ENCODE measurements around the gene DRC3. TPM values are rescaled to one million over a fixed set of nuclear protein-coding genes. Genes with fewer than 3 reads are reported as not detected.
A peak's percentile ranks its signal among the peaks of the same experiment; 100 is the strongest.

Gene DRC3
- total RNA-seq, 1 experiment from 2014 or later: 1.6 TPM

DNA sequence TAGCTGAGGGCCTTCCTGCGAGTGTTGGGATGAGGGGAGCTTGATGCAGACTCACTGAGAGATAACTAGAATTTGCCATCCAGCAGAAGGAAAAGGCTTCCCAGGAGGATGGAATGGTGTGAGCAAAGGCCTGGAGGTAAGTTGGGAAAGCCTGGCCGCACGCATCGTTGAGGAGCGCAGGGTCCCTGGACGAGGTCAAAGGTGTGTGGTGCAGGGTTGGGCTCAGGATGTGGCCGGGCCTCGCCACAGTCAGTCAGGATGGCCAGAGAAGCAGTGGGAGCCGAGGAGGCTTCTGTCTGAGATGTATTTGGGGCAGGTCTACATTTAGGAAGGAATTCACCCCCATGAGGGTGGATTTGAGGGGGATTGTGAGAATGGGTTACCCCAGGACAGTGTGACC, 16.4 kb downstream of the DRC3 start:
- TF ChIP-seq, protein P1, sequence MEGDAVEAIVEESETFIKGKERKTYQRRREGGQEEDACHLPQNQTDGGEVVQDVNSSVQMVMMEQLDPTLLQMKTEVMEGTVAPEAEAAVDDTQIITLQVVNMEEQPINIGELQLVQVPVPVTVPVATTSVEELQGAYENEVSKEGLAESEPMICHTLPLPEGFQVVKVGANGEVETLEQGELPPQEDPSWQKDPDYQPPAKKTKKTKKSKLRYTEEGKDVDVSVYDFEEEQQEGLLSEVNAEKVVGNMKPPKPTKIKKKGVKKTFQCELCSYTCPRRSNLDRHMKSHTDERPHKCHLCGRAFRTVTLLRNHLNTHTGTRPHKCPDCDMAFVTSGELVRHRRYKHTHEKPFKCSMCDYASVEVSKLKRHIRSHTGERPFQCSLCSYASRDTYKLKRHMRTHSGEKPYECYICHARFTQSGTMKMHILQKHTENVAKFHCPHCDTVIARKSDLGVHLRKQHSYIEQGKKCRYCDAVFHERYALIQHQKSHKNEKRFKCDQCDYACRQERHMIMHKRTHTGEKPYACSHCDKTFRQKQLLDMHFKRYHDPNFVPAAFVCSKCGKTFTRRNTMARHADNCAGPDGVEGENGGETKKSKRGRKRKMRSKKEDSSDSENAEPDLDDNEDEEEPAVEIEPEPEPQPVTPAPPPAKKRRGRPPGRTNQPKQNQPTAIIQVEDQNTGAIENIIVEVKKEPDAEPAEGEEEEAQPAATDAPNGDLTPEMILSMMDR (IDR thresholded peaks at IDR 0.05; ENCODE audit: insufficient read depth in 1 of 2, low read depth in 1 of 2, low read length in 1 of 2, severe bottlenecking in 1 of 2, unreplicated experiment in 1 of 2): no peak
- intact Hi-C loops (cut with micrococcal nuclease; ENCODE audit: unreplicated experiment): loop anchor here (5.0 kb wide), 1 partner anchor 43 kb away; no protein-coding TSS in a partner anchor
- Histone ChIP-seq H3K9me3 (no peaks in the 10 kb centered on the region), H3K36me3 (ENCODE audit: control insufficient read depth, insufficient read depth, low read length) (no peaks in the 10 kb centered on the region), H3K4me1 (peaks cover 8% of the 10 kb centered on the region; the same call in 1 of the 2 replicates), H3K4me3 (ENCODE audit: low read depth, low read length) (no peak overlapping the region), H3K27me3 (replicated peaks; ENCODE audit: control insufficient read depth, insufficient read depth, low read length) (no peaks in the 10 kb centered on the region)
- Mint-ChIP-seq H3K4me3 (ENCODE audit: unreplicated experiment) (no peak overlapping the region), H3K36me3 (ENCODE audit: insufficient read depth, unreplicated experiment) (no peaks in the 10 kb centered on the region), H3K27ac (ENCODE audit: unreplicated experiment) (no peak overlapping the region), H3K9me3 (ENCODE audit: unreplicated experiment) (no peaks in the 10 kb centered on the region), H3K4me1 (ENCODE audit: low read depth, unreplicated experiment) (peaks cover 7% of the 10 kb centered on the region), H3K27me3 (ENCODE audit: insufficient read depth, unreplicated experiment) (no peaks in the 10 kb centered on the region)
- BruUV-seq (replicated peaks): no TSS peak
- ChIA-PET CTCF (no interaction called here), POLR2A (no interaction called here)
- DNase-seq: no peak

DNA sequence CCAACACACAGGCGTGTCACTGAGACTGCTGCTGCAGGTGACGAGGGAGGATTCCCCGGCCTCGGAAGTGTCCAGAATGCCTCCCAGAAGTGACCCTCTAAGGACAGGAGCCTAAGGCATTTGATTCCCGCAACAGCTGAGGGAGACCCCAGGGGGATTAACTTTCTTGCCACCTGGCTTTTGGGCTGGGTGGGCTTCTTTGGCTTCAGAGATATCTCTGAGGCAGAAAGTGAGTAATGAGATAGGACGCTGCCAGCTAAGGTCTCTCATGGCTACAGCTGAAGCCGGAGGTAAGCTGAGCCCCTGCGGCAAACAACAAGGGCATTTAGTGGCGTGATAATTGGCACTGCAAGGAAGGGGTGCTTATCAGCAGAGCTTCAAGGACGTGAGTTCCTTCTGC, 17.0 kb downstream of the DRC3 start:
- intact Hi-C loops (cut with micrococcal nuclease; ENCODE audit: unreplicated experiment): loop anchor here (5.0 kb wide), 1 partner anchor 43 kb away; no protein-coding TSS in a partner anchor
- Histone ChIP-seq H3K27me3 (replicated peaks; ENCODE audit: control insufficient read depth, insufficient read depth, low read length) (no peaks in the 10 kb centered on the region), H3K9me3 (no peaks in the 10 kb centered on the region), H3K4me3 (ENCODE audit: low read depth, low read length) (no peak overlapping the region), H3K4me1 (peaks cover 8% of the 10 kb centered on the region; the same call in 1 of the 2 replicates), H3K36me3 (ENCODE audit: control insufficient read depth, insufficient read depth, low read length) (no peaks in the 10 kb centered on the region)
- Mint-ChIP-seq H3K27me3 (ENCODE audit: insufficient read depth, unreplicated experiment) (no peaks in the 10 kb centered on the region), H3K4me1 (ENCODE audit: low read depth, unreplicated experiment) (peaks cover 7% of the 10 kb centered on the region), H3K36me3 (ENCODE audit: insufficient read depth, unreplicated experiment) (no peaks in the 10 kb centered on the region), H3K9me3 (ENCODE audit: unreplicated experiment) (no peaks in the 10 kb centered on the region), H3K27ac (ENCODE audit: unreplicated experiment) (no peak overlapping the region), H3K4me3 (ENCODE audit: unreplicated experiment) (no peak overlapping the region)
- ChIA-PET CTCF (no interaction called here), POLR2A (no interaction called here)
- no peak for DNase-seq
- TF ChIP-seq, protein P1 (IDR thresholded peaks at IDR 0.05; ENCODE audit: insufficient read depth in 1 of 2, low read depth in 1 of 2, low read length in 1 of 2, severe bottlenecking in 1 of 2, unreplicated experiment in 1 of 2): no peak
- BruUV-seq (replicated peaks): no TSS peak

DNA sequence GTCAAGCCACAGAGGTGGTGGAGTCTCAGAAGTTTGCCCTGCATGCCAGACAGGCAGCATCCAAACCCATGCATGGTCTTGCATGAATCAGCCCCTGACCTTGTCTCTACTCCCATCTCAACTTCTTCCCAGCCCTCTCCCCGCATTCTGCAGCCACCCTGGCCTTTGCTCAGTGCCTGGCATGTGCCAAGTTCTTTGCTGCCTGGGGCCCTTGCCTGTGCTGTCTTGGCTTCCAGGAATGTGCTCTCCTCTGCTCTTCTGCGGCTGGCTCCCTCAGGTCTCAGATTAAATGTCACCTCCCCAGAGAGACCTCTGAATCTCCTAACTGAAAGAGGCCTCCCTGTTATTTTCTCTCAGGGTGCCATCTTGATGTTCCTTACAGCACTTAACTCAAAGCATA, 17.6 kb downstream of the DRC3 start:
- H3K36me3 ChIP-seq (ENCODE audit: control insufficient read depth, insufficient read depth, low read length): no peaks in the 10 kb centered on the region
- H3K27me3 ChIP-seq (replicated peaks; ENCODE audit: control insufficient read depth, insufficient read depth, low read length): no peaks in the 10 kb centered on the region
- H3K4me3 Mint-ChIP-seq (ENCODE audit: unreplicated experiment): no peak overlapping the region
- peaks cover 7% of the 10 kb centered on the region for H3K4me1 Mint-ChIP-seq (ENCODE audit: low read depth, unreplicated experiment)
- no TSS peak for BruUV-seq (replicated peaks)
- DNase-seq: no peak
- ChIA-PET CTCF (no interaction called here), POLR2A (no interaction called here)
- TF ChIP-seq, protein P1 (IDR thresholded peaks at IDR 0.05; ENCODE audit: insufficient read depth in 1 of 2, low read depth in 1 of 2, low read length in 1 of 2, severe bottlenecking in 1 of 2, unreplicated experiment in 1 of 2): no peak
- no peaks in the 10 kb centered on the region for H3K36me3 Mint-ChIP-seq (ENCODE audit: insufficient read depth, unreplicated experiment)
- peaks cover 8% of the 10 kb centered on the region; the same call in 1 of the 2 replicates for H3K4me1 ChIP-seq
- H3K9me3 Mint-ChIP-seq (ENCODE audit: unreplicated experiment): no peaks in the 10 kb centered on the region
- no peak overlapping the region for H3K4me3 ChIP-seq (ENCODE audit: low read depth, low read length)
- H3K27me3 Mint-ChIP-seq (ENCODE audit: insufficient read depth, unreplicated experiment): no peaks in the 10 kb centered on the region
- intact Hi-C loops (cut with micrococcal nuclease; ENCODE audit: unreplicated experiment): no loop called here
- peak overlapping the region; percentile 34 for H3K27ac Mint-ChIP-seq (ENCODE audit: unreplicated experiment)
- H3K9me3 ChIP-seq: no peaks in the 10 kb centered on the region

Measured in Caco-2 (cell line).